Occipital lobe (tissue), 2 donors: ENCODE data around the gene OR6C2. TPM values are rescaled to one million over a fixed set of nuclear protein-coding genes. Genes with fewer than 3 reads are reported as not detected.
"Not testable (repeated sequence)": the region's sequence is repeated elsewhere in the genome, so short reads cannot be mapped to it uniquely, and the experiment has no call there.

Source experiments
- DNase-seq: peaks from one replicate; lab custom pipeline; 2025; lab: John Stamatoyannopoulos, UW
- total RNA-seq: library from RNA; depleted of rRNA; stranded (reverse); fragments of >200 nt; gene quantifications from one replicate; pipeline ENCODE4 v1.2.3, GENCODE V29; 2014

OR6C2 gene
- total RNA-seq, 1 donor from 2014 or later = not detected

GRCh38 chr12:55470088-55470829, 26.4 kb downstream of the OR6C2 start, which contains the start of gene OR6C70:
TSS of gene OR6C70 (minus strand) at chr12:55470138. CDS start at chr12:55470138, 0 bp downstream.
- DNase-seq = no peak

- DNase-seq = no peak
These were observed 28.4 kb downstream of the OR6C2 start for GRCh38 chr12:55472264-55472663.

DNA sequence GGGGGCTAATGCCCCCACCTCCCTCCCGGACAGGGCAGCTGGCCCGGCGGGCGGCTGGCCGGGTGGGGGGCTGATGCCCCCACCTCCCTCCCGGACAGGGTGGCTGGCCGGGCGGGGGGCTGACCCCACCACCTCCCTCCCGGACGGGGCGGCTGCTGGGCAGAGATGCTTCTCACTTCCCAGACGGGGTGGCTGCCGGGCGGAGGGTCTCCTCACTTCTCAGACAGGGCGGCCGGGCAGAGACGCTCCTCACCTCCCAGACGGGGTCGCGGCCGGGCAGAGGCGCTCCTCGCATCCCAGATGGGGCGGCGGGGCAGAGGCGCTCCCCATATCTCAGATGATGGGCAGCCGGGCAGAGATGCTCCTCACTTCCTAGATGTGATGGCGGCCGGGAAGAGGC, 35.3 kb downstream of the OR6C2 start:
- DNase-seq = not testable (repeated sequence)

DNA sequence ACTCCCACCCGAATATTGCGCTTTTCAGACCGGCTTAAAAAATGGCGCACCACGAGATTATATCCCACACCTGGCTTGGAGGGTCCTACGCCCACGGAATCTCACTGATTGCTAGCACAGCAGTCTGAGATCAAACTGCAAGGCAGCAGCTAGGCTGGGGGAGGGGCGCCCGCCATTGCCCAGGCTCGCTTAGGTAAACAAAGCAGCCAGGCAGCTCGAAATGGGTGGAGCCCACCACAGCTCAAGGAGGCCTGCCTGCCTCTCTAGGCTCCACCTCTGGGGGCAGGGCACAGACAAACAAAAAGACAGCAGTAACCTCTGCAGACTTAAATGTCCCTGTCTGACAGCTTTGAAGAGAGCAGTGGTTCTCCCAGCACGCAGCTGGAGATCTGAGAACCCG, 40.4 kb downstream of the OR6C2 start:
- not testable (repeated sequence) for DNase-seq

GRCh38 chr12:55492078-55492477, 48.2 kb downstream of the OR6C2 start, which contains the start of gene OR6C68:
TSS of gene OR6C68 (plus strand) at chr12:55492378. CDS start at chr12:55492378, 0 bp downstream.
- DNase-seq = no peak

- no peak for DNase-seq
These were observed 51.6 kb downstream of the OR6C2 start for GRCh38 chr12:55495490-55495889.

DNA sequence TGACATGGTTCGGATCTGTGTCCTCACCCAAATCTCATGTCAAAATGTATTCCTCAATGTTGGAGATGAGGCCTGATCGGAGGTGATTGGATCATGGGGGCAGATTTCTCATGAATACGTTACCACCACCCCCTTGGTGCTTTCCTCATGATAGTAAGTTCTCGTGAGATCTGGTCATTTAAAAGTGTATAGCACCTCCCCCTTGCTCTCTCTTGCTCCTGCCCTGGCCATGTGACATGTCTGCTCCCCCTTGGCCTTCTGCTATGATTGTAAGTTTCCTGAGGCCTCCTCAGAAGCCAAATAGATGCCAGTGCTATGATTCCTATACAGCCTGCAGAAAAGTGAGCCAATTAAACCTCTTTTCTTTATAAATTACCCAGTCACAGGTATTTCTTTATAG, 55.4 kb downstream of the OR6C2 start:
- DNase-seq = no peak

- no peak for DNase-seq
These were observed 56.0 kb downstream of the OR6C2 start for GRCh38 chr12:55499810-55500252.

DNA sequence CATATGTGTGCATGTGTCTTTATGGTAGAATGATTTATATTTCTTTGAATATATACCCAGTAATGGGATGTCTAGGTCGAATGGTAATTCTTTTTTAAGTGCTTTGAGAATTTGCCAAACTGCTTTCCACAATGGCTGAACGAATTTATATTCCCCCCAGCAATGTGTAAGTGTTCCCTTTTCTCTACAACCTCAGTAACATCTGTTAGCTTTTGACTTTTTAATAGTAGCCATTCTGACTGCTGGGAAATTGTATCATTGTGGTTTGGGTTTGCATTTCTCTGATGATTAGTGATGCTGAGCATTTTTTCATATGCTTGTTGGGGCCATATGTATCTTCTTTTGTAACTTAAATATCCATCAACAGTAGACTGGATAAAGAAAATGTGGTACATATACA, 57.7 kb downstream of the OR6C2 start:
- DNase-seq = no peak

Other genes with a start within 250 kb of the OR6C2 start
- gene OR10A7, start 223.1 kb upstream of the OR6C2 start, total RNA-seq = not detected
- not detected for gene OR6C74, start 199.5 kb upstream of the OR6C2 start, total RNA-seq
- not detected for gene OR6C6, start 147.5 kb upstream of the OR6C2 start, total RNA-seq
- gene OR6C1, start 129.7 kb upstream of the OR6C2 start, total RNA-seq = not detected
- gene OR6C3, start 113.3 kb upstream of the OR6C2 start, total RNA-seq = not detected
- not detected for gene OR6C75, start 81.1 kb upstream of the OR6C2 start, total RNA-seq
- not detected for gene OR6C65, start 43.5 kb upstream of the OR6C2 start, total RNA-seq
- not detected for gene OR6C76, start 17.8 kb upstream of the OR6C2 start, total RNA-seq
- not detected for gene OR6C70, start 26.1 kb downstream of the OR6C2 start, total RNA-seq
- gene OR6C68, start 48.3 kb downstream of the OR6C2 start, total RNA-seq = not detected
- gene OR6C4, start 105.5 kb downstream of the OR6C2 start, total RNA-seq = not detected
- not detected for gene OR2AP1, start 128.4 kb downstream of the OR6C2 start, total RNA-seq
- gene OR10P1, start 192.8 kb downstream of the OR6C2 start, total RNA-seq = not detected